KBM-7 (cell line): Measurements from ENCODE around the gene FUBP3.

Experiments
- DNase-seq: peaks from one replicate; pipeline ENCODE4 v3.0.0-alpha.2; 2015
- in situ Hi-C: fragments of 300-500 bp; cut with MboI; formaldehyde crosslinking; loops from 2 replicates; pipeline ENCODE4 v1.14.3; 2020; ENCODE audit warnings: low sequenced_read_pairs, low pct_unique_long_range_greater_than_20kb, mixed read lengths

FUBP3 gene

DNA sequence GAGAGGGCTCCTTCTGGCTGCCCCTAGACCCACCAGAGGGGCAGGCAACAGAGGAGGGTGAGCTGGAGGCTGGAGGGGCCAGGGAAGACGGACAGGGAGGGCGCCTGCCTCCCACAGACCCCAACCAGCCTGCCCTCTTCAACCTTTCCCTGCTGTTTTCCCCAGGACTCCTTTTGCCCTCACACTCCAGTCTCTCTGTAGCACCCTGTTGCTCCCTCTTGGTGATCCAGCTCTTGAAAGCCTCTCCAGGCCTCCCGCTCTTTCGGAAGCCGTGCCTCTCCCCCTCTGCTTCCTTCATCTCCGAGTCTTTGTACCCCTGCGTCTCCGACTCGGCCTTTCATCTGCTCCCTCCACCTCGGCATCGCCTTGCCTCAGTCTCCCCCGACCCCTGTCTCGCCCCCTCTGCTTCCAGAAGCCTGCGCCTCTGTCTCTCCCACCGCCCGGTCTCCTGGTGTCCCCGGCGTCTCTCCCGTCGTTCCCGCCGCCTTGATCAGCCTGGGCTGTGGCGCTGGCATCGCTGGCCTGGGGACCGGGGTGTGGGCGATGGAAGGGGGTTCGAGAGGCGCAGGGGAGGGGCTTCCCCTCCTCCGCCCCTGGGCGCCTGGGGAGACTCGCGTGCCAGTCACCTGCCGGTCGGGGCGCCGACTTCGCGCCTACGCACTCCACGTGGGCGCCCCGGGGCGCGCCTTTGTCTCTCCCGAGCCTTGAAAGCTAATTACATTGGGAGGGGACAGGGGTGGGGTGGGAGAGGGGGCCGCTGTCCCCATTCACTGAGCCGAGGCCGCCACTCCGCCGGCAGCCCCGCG lies 79.7 kb downstream of the FUBP3 start:
- no peak for DNase-seq
- in situ Hi-C loops = no loop called here

DNA sequence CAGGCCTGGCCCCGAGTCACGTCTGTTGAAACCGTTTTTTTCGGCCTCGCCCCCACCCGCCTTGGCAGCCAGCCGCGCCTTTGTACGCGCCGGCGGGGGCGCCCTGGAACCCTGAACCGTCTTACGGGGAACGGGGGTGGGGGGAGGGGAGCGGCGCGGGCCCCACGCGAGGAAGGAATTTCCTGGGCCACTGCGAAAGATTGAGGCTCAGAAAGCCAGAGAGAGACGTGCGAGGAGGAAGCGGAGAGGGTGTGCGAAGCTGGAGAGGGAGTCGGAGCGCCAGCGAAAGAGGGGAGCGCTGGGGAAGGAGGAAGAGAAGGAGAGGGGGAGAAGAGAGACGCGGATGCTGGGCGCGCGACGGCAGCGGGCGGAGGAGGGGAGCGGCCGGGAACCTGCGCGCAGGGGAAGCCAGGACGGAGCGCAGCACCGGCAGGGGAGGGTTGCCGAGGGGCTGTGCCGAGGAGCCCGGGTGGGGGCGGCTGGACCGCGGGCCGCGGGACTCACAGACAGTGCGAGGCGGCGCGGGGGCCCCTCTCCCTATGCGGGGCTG lies 80.4 kb downstream of the FUBP3 start:
- in situ Hi-C loops = no loop called here
- no peak for DNase-seq

DNA sequence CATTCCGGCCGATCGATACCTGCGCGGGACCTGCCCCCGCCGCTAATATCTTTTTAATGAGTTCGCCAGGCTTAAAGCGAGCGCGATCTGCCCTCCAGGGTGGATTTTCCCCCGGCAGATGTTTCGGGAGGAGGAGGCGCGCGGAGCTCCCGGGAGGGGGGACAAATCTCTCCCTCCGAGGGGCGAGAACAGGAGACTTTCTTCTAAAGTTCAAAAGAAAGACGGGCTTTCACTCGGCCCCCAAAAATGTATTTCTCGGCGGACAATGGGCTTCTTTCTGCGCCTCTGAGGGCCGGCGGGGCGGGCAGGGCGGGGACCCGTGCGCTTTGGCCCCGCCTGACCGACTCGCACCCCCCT lies 80.9 kb downstream of the FUBP3 start:
- in situ Hi-C loops = no loop called here
- DNase-seq = no peak

- DNase-seq = no peak
- in situ Hi-C loops = no loop called here
Observed at GRCh38 chr9:130660683-130661450, 81.5 kb downstream of the FUBP3 start.

DNA sequence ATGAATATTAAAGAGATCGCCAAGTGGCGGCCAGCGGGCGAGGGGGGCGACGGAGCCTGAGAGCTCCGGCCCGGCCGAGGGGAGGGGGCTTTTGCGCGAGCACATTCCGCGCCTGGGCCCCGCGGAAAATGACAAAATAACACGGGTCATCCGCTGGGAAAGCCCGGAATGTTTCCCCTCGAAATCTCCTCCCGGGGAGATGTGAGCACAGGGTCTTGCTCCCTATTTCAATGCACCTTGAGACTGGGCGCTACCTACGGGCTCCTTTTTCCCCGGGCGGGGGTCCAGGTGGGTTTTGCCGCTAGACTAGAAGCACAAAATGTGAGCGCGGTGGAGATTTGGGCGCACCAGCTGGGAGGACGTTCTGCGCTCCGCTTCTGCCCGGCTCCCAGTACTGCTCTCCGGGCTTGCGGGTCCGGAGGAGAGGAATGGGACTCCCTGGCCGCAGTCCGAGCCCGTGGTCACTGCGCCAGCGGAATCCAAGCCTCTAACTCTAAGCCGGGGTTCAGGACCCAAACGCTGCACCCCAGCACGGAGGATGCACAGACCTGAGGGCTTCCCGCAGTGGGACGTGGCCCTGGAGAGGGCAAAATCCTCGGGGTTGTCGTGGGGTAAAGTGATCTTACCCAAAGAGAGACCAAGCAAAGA lies 82.2 kb downstream of the FUBP3 start:
- DNase-seq = no peak
- in situ Hi-C loops = no loop called here

GRCh38 chr9:130662099-130662969 lies 83.0 kb downstream of the FUBP3 start:
- DNase-seq = no peak
- in situ Hi-C loops = no loop called here

DNA sequence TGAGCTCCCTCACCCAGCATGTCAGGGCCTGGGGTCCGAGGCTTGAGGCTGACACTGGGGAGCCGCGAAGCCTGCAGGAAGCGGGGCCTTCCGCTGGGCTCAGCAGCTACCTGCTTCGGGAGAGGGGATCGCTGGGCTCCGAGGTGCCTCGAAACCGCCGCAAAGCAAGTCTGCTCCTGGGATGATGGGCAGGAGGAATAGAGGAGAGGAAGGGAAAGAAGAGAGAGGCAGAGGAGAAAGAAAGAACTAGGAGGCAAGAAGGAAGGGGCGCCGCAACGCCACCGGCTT lies 83.5 kb downstream of the FUBP3 start:
- in situ Hi-C loops = no loop called here
- no peak for DNase-seq

GRCh38 chr9:130663258-130663976 lies 84.0 kb downstream of the FUBP3 start:
- no peak for DNase-seq
- in situ Hi-C loops = no loop called here

- in situ Hi-C loops = no loop called here
- DNase-seq = no peak
Observed at GRCh38 chr9:130663977-130664250, 84.5 kb downstream of the FUBP3 start.

DNA sequence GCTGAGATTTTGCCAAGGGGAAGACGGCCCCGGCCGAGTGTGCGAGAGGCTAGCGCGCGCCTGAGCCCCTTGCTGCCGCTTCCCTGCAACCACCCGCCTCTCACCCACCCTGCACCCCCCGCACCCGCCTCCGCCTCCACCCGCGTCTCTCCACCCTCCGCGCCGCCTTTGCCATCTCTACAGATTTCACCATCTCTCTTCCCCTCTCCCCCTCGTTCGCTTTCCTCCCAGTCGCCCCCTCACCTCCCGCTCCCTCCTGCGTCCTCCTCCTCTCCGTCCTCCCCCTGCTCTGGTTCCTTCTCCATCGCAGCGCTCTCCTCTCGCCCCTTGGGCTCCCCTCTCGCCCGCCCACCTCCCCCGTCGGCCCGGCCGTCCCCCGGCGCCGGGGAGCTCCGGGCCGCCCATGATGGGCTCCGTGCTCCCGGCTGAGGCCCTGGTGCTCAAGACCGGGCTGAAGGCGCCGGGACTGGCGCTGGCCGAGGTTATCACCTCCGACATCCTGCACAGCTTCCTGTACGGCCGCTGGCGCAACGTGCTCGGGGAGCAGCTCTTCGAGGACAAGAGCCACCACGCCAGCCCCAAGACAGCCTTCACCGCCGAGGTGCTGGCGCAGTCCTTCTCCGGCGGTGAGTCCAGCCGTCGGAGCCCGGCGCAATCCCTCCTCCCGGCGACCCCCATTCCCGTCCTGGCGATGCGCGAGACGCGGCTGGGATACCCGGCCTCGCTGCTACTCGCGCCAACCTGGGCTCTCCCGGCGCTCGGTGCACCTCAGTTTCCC lies 85.1 kb downstream of the FUBP3 start, which contains the start of gene PRDM12:
Gene PRDM12 (plus strand): TSS at position 344 of the 778 bp plus-strand sequence. CDS start 60 bp downstream, at position 404.
- in situ Hi-C loops = no loop called here
- no peak for DNase-seq

- in situ Hi-C loops = no loop called here
- no peak for DNase-seq
Observed at GRCh38 chr9:130665029-130665430, 85.7 kb downstream of the FUBP3 start.

- no peak for DNase-seq
- in situ Hi-C loops = no loop called here
Observed at GRCh38 chr9:130665431-130666392, 86.3 kb downstream of the FUBP3 start.

DNA sequence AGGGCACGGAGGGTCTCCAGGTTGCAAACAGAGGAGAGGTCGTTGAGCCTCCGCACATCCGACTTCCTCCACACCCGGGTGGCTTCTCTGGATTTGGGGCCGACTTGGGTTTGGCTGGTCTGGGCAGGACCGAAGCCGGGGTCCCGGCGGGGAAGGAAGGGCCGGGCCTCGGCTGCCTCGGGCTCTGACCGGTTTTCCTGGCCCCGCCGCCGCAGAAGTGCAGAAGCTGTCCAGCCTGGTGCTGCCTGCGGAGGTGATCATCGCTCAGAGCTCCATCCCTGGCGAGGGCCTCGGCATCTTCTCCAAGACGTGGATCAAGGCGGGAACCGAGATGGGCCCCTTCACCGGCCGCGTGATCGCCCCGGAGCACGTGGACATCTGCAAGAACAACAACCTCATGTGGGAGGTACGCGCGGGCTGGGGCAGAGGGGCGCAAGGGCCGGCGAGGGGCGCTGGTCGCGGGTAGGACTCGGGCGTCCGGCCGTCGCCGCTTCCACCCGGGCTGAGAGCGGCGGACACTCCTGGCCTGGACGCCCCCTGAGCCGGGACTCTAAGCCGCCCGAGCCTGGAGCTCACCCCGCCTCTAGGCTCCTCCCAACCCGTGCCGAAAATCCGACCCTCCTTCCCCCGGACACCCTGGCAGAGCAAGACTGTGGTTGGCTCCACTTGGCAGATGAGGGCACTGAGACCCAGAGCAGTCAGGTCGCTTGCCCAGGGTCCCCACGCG lies 87.2 kb downstream of the FUBP3 start:
- DNase-seq = no peak
- in situ Hi-C loops = no loop called here

DNA sequence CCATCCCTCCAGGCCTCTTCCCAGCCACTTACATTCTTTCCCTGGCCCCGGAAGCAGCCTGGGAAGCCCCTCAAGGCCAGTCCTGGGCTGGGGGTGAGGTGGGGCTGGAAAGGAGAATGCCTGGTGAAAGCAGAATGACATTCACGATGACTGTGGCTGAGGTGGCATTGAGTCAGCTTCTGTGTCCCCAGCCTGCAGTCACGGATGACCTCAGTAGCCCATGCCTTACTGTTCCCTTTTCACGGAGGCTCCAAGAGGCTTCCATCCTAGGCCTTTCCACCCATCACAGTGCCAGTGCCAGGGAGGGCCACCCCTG lies 87.7 kb downstream of the FUBP3 start:
- in situ Hi-C loops = no loop called here
- no peak for DNase-seq

- in situ Hi-C loops = no loop called here
Observed at GRCh38 chr9:130668196-130668595, 88.8 kb downstream of the FUBP3 start.

DNA sequence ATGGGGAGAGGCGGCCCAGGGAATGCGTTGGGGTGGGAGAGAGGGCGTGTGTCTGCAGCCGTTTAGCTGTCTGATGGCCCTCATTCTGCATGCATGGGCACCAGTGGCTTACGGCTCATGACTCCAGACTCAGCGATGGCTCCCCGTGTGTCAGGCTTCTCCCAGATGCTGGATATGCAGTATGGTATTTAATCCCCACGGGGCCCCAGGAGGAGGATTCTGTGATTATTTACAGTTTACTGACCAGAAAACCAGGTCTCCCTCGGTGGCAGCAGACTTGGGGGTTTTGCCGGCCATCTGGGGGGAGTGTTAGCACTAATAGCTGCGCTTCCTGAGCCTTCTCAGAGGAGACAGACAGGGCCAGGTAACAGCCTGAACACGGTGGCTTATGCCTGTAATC lies 89.3 kb downstream of the FUBP3 start:
- DNase-seq = no peak
- in situ Hi-C loops = no loop called here

More at GRCh38 chr9:130668196-130668595, 88.8 kb downstream of the FUBP3 start:
- no peak for DNase-seq
